D721Med (cell line): ENCODE data around the gene YIF1A.

Experiments used
- DNase-seq: peaks from one replicate; pipeline ENCODE4 v3.0.0; 2011; ENCODE audit warnings: low spot score; ENCODE audit not compliant: insufficient read length
- FAIRE-seq: peaks from 2 replicates; lab custom pipeline; 2011; peaks lifted over from hg19 to GRCh38; lab: Jason Lieb, UNC
- TF ChIP-seq, protein P1 (sequence below): IDR thresholded peaks from 2 replicates; pipeline ENCODE4 v1.5.1; 2012; ENCODE audit warnings: mild to moderate bottlenecking, control low read depth; ENCODE audit not compliant: insufficient read depth; ENCODE audit errors: missing control alignments

The YIF1A gene

DNA sequence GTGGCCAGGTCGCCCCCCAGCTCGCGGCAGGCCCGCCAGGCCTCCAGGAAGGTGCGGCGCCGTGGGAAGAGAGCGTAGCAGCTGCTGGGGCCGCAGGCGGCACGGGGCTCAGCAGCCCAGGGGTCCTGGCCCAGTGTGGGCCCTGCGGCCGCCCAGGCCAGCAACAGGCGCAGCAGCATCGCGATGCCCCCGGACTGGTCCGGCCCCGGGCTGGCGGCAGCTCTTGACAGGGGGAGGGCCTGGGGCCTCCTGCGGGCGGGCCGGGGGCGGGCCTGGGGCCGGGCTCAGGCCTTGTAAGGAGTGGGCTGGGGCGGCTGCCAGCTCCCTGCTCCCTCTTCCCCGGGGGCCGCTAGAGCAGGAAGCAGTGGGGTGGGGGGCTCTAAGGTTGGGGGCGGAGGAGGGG lies 27.9 kb upstream of the YIF1A start, which contains the start of gene CD248:
Gene CD248, minus strand, starts transcription at position 196 of the 403 bp plus-strand sequence. Its CDS starts 17 bp downstream, at position 179.
- no peak for DNase-seq
- no peak for FAIRE-seq
- TF ChIP-seq, protein P1, sequence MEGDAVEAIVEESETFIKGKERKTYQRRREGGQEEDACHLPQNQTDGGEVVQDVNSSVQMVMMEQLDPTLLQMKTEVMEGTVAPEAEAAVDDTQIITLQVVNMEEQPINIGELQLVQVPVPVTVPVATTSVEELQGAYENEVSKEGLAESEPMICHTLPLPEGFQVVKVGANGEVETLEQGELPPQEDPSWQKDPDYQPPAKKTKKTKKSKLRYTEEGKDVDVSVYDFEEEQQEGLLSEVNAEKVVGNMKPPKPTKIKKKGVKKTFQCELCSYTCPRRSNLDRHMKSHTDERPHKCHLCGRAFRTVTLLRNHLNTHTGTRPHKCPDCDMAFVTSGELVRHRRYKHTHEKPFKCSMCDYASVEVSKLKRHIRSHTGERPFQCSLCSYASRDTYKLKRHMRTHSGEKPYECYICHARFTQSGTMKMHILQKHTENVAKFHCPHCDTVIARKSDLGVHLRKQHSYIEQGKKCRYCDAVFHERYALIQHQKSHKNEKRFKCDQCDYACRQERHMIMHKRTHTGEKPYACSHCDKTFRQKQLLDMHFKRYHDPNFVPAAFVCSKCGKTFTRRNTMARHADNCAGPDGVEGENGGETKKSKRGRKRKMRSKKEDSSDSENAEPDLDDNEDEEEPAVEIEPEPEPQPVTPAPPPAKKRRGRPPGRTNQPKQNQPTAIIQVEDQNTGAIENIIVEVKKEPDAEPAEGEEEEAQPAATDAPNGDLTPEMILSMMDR = no peak

DNA sequence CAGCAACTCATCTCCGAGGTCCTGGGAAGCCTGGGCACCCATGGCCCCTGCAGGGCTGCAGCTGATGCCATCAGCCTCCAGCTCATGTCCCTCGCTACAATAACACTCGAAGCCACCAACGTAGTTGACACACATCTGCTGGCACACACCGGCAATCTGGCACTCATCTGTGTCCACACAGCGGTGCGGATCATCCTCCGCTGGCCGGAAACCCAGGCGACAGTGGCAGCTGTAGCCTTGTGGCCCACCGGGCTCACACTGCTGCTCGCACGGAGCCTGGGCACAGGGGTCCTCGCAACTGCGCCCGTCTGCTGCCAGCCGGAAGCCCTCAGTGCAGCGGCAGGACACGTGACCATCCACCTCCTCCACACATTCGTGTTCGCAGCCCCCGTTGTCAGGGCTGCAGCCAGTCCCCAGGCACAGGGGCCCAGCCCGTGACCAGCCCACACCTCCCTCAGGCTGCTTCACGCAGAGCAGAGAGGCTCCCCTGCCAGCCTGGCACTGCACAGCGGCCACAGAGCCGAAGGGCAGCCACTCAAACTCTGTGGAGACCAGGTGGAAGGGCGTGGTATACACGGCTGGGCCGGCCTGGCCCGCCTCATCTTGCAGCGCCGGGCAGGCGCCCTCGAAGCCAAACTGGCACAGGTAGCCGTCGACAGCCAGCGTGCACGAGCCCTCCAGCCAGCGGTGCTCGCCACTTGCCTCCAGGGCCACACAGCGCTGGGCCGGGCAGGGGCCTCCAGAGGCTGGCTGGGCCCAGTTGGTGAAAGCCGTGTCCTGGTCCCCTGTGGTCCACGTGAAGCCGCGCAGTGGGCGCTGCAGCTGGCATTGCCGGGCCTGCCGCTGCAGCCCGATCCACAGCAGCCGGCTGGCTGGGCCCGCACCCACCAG lies 27.2 kb upstream of the YIF1A start:
- no peak for FAIRE-seq
- TF ChIP-seq, protein P1 = no peak
- no peak for DNase-seq

DNA sequence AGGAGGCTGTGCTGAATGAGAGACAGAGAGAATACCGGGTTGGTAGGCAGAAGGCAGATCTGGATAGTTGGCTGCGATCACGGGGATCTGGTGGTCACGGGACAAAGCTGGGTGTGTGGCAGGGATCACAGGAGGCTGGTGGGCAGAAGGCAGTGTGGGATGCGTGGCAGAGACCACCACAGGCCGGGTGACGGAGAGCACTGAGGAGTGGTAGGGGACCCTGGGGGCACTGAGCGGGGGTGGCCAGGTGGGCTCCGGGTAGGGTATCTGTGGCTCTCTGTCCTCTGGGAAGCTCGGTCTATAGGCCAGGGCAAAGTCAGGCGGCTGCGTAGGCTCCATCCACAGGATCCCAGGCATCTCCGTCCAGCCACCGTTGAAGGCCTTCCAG lies 26.5 kb upstream of the YIF1A start:
- no peak for FAIRE-seq

DNA sequence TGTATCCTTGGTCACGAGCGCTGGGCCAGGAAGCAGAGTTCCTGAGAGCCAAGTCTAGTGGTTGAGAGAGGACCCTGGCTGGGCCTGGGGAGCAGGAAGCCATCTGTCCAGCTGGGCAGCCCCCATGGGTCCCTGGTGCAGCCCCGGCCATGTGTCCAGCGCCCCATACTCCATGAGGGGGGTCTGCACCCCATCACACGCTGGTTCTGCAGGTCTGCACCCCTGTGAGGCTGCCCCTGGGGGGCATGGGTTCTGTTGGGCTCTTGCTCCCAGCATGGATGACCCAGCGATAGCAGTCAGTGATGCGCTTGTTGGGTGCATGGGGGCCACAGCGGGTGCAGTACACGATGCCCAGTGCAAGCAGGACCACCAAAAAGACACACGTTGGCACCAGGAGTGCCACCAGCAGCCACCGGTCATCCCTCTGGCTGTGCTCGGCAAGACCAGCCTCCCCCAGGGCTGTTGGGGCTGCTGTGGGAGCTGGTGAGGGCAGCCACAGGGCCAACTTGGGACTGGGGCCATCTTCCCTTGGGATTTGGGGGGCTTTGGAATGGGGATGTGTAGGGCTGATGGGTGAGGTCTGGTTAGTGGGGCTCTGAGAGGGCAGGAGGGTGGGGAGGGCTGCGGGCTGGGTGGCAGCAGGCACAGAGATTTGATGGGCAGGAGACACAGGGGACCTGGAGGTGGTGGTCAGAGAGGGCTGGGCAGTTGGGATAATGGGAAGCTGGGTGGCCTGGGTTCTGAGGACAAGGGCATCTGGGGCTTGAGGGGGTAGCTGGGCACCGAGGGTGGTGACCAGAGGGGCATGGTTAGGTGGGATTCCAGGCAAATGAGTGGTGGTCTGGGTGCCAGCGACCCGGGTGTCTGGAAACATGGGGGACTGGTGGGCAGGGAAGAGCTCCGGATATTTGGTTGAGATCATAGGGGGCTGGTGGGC lies 25.9 kb upstream of the YIF1A start:
- TF ChIP-seq, protein P1 = no peak
- DNase-seq (no peak), FAIRE-seq (no peak)

More for the DNA sequence above, 26.5 kb upstream of the YIF1A start:
- TF ChIP-seq, protein P1 = no peak
- DNase-seq = no peak

DNA sequence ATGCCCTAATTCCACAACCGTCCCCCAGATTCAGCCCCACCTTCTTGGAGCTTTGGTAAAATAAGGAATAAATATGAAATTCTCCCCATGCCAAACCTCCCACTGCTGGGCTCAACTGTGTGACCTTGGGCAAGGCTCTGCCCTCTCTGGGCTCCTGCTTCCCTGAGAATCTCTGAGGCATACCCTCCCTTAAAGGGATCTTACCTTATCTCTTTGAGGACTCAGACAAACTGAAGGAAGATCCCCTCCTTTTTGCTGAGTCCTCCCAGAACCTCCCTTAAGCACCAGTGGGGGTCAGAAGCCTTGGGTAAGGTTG lies 25.2 kb upstream of the YIF1A start:
- DNase-seq (no peak), FAIRE-seq (no peak)
- TF ChIP-seq, protein P1 = no peak

DNA sequence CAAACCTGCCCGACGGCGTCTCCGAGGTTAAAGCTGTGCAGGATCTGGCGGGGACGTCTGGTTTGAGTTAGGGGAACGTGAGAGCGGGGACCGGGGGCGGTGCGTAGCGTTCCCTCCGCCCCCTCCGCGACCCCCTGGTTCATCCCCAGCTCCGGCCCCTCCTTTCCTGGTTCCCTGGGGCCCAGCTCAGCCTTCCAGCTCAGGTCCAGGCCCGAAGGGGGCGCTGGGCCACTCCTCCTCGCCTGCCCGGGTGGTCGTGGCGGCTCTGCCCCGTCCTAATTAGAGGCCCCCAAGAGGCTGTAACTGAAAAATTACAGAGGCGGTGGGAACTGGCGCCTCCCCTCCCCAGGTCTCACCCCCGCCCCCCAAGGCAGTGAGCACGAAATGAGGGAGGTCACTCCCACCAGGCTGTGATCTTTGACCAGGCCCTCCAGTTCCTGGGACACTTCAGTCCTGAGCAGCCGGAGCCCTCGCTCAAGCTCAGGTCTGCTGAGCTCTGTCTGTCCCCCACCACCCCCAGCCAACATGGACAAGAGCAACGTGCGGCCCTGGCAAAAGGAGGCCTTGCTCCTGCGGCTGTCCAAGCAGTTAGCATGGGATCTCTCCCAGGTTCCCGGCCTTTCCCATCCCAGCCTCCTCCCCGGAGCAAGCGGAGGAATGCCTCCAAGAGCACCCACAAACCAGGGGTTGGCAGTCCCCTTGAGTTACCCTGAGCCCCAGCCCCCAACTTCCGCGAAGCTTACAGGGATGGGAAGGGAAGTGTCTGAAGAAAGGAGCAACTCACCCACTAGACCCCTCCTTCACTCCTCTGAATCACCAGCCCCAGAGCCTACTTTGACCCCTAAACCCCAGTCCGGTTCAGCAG lies 24.6 kb upstream of the YIF1A start:
- DNase-seq (no peak), FAIRE-seq (no peak)
- TF ChIP-seq, protein P1 = peak; percentile 10
